ENCODE measurements around the gene OPRL1.
A peak's percentile ranks its signal among the peaks of the same experiment; 100 is the strongest.
"Not testable (repeated sequence)": the region's sequence is repeated elsewhere in the genome, so short reads cannot be mapped to it uniquely, and the experiment has no call there.

Gene OPRL1

GRCh38 chr20:64106435-64106961 lies 26.6 kb downstream of the OPRL1 start:
- DNase-seq, result no peak

GRCh38 chr20:64106981-64107735 lies 27.3 kb downstream of the OPRL1 start, which contains the start of gene NPBWR2:
TSS of gene NPBWR2 (minus strand) at chr20:64107565. CDS start at chr20:64106831, 734 bp downstream.
- peak; percentile 38 for DNase-seq

GRCh38 chr20:64107736-64108457 lies 28.0 kb downstream of the OPRL1 start:
- DNase-seq, result no peak

GRCh38 chr20:64108731-64109681 lies 29.1 kb downstream of the OPRL1 start:
- no peak for DNase-seq

GRCh38 chr20:64109831-64110391 lies 30.0 kb downstream of the OPRL1 start:
- DNase-seq, result no peak

- DNase-seq, result no peak
Measured at GRCh38 chr20:64110411-64111068, 30.7 kb downstream of the OPRL1 start.

- no peak for DNase-seq
Measured at GRCh38 chr20:64111841-64112641, 32.2 kb downstream of the OPRL1 start.

GRCh38 chr20:64112691-64113443 lies 33.0 kb downstream of the OPRL1 start:
- DNase-seq, result no peak

- DNase-seq, result no peak
Measured at GRCh38 chr20:64113444-64113775, 33.5 kb downstream of the OPRL1 start.

- DNase-seq, result no peak
Measured at GRCh38 chr20:64113796-64114355, 34.0 kb downstream of the OPRL1 start.

GRCh38 chr20:64114356-64114971 lies 34.6 kb downstream of the OPRL1 start:
- DNase-seq, result no peak

GRCh38 chr20:64115171-64115911 lies 35.5 kb downstream of the OPRL1 start:
- DNase-seq, result no peak

- DNase-seq, result no peak
Measured at GRCh38 chr20:64116016-64116415, 36.1 kb downstream of the OPRL1 start.

GRCh38 chr20:64116541-64117431 lies 36.9 kb downstream of the OPRL1 start:
- DNase-seq, result no peak

- DNase-seq, result not testable (repeated sequence)
Measured at GRCh38 chr20:64117432-64117777, 37.5 kb downstream of the OPRL1 start.

GRCh38 chr20:64119301-64119680 lies 39.4 kb downstream of the OPRL1 start:
- no peak for DNase-seq

GRCh38 chr20:64119681-64120341 lies 39.9 kb downstream of the OPRL1 start:
- no peak for DNase-seq
